Upper lobe of left lung (tissue), 4 donors: ENCODE measurements around the gene PSMC3.

Source experiments
- EP300 ChIP-seq, 4 donors: sonication (generic); formaldehyde crosslinking; IDR thresholded peaks; one replicate each; pipeline ENCODE4 v1.5.1; 2017; ENCODE audit warnings: antibody characterized with exemption in 4 of 4, control low read depth in 2 of 4
- POLR2A ChIP-seq, 4 donors: fragments of 450-650 bp; IDR thresholded peaks; one replicate each; pipeline ENCODE4 v1.5.1; 2016 to 2017; ENCODE audit warnings: antibody characterized with exemption in 4 of 4, mild to moderate bottlenecking in 2 of 4
- POLR2AphosphoS5 ChIP-seq, 2 donors: sonication (generic); formaldehyde crosslinking; IDR thresholded peaks; one replicate each; pipeline ENCODE4 v1.5.1; 2017; ENCODE audit warnings: antibody characterized with exemption in 2 of 2
- TF ChIP-seq, protein P1 (sequence below), 6 experiments: fragments of 450-650 bp in 4 of 6; fragments of 200-600 bp in 2 of 6; sonication (generic) in 2 of 6; IDR thresholded peaks; one replicate each; pipeline ENCODE4 v1.5.1; 2016 to 2019; ENCODE audit warnings: antibody characterized with exemption in 6 of 6

DNA sequence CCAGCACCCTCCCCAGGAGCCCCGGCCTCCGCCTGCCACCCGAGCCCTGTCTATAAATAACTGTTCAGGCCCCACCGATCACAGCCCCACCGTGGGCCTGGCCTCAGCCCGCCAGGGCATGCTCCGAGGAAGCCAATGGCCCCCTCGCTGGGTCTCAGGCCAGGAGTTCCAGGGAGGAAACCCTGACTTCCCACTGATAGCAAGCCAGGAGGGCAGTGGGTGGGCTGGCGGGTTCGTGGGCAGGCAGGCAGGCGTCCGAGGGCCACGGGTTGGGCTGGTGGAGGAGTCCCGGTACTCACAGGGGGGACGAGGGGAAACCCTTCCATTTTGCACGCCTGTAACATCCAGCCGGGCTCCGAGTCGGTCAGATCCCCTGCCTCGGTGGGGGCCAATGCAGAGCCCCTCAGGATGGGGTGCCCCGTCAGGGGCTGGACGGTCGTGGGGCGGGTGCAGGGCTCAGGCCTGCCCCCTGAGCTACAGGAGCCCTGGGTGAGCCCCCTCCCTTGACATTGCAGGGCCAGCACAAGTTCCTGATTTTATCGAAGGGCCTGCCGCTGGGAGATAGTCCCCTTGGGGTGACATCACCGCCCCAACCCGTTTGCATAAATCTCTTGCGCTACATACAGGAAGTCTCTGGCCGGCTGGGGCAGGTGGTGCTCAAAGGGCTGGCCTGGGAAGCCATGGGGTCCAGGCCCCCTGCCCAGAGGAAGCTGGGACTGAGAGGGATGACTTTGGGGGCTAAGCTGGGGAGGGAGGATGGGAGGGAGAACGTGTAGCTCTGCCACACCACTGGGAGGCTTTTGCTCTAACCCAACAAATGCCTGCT is 48.0 kb downstream of the PSMC3 start, which contains the start of gene SPI1:
- TF ChIP-seq EP300 (IDR thresholded peaks at IDR 0.05): no peak
- TF ChIP-seq POLR2A (IDR thresholded peaks at IDR 0.05): peak in 2 of 4 donors; percentile 59 to 87
- TF ChIP-seq, protein P1, sequence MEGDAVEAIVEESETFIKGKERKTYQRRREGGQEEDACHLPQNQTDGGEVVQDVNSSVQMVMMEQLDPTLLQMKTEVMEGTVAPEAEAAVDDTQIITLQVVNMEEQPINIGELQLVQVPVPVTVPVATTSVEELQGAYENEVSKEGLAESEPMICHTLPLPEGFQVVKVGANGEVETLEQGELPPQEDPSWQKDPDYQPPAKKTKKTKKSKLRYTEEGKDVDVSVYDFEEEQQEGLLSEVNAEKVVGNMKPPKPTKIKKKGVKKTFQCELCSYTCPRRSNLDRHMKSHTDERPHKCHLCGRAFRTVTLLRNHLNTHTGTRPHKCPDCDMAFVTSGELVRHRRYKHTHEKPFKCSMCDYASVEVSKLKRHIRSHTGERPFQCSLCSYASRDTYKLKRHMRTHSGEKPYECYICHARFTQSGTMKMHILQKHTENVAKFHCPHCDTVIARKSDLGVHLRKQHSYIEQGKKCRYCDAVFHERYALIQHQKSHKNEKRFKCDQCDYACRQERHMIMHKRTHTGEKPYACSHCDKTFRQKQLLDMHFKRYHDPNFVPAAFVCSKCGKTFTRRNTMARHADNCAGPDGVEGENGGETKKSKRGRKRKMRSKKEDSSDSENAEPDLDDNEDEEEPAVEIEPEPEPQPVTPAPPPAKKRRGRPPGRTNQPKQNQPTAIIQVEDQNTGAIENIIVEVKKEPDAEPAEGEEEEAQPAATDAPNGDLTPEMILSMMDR (IDR thresholded peaks at IDR 0.05): no peak
- peak; percentile 63 to 65 for TF ChIP-seq POLR2AphosphoS5 (IDR thresholded peaks at IDR 0.05)
